NCI-H187 (cell line): Measurements from ENCODE around the gene CAPN2.
"Not testable (repeated sequence)": the region's sequence is repeated elsewhere in the genome, so short reads cannot be mapped to it uniquely, and the experiment has no call there.

Experiments
- DNase-seq, 2 experiments: peaks; one replicate each; lab custom pipeline; 2025; lab: John Stamatoyannopoulos, UW

CAPN2 gene

GRCh38 chr1:223739366-223740037 is 27.2 kb downstream of the CAPN2 start:
- DNase-seq, result no peak

GRCh38 chr1:223740038-223740736 is 27.8 kb downstream of the CAPN2 start:
- not testable (repeated sequence) for DNase-seq

GRCh38 chr1:223741861-223742260 is 29.5 kb downstream of the CAPN2 start:
- no peak for DNase-seq

- DNase-seq, result no peak
These were observed 30.6 kb downstream of the CAPN2 start for GRCh38 chr1:223742856-223743517.

GRCh38 chr1:223745731-223746130 is 33.4 kb downstream of the CAPN2 start:
- DNase-seq, result no peak

- no peak for DNase-seq
These were observed 35.5 kb downstream of the CAPN2 start for GRCh38 chr1:223747838-223748335.

- DNase-seq, result no peak
These were observed 36.0 kb downstream of the CAPN2 start for GRCh38 chr1:223748405-223748772.

GRCh38 chr1:223748773-223749733 is 36.7 kb downstream of the CAPN2 start:
- no peak for DNase-seq

GRCh38 chr1:223750730-223751570 is 38.6 kb downstream of the CAPN2 start:
- DNase-seq, result no peak

GRCh38 chr1:223751696-223752095 is 39.4 kb downstream of the CAPN2 start:
- DNase-seq, result no peak

- DNase-seq, result no peak
These were observed 40.6 kb downstream of the CAPN2 start for GRCh38 chr1:223752721-223753515.

GRCh38 chr1:223754681-223755431 is 42.5 kb downstream of the CAPN2 start:
- no peak for DNase-seq

GRCh38 chr1:223755432-223755792 is 43.1 kb downstream of the CAPN2 start:
- DNase-seq, result no peak

GRCh38 chr1:223755992-223756775 is 43.8 kb downstream of the CAPN2 start:
- DNase-seq, result no peak

GRCh38 chr1:223756806-223757700 is 44.7 kb downstream of the CAPN2 start:
- DNase-seq, result no peak

- no peak for DNase-seq
These were observed 46.4 kb downstream of the CAPN2 start for GRCh38 chr1:223758734-223759133.

- DNase-seq, result no peak
These were observed 46.9 kb downstream of the CAPN2 start for GRCh38 chr1:223759273-223759672.

GRCh38 chr1:223760833-223761232 is 48.5 kb downstream of the CAPN2 start:
- DNase-seq, result no peak
